ENCODE results near the gene TIMM17A. TPM values are rescaled to one million over a fixed set of nuclear protein-coding genes. Genes with fewer than 3 reads are reported as not detected.

Gene TIMM17A
- total and polyA plus RNA-seq, 2 of the 4 experiments (the other 2 are of a cell fraction) = 80.4 to 87.3 TPM

DNA sequence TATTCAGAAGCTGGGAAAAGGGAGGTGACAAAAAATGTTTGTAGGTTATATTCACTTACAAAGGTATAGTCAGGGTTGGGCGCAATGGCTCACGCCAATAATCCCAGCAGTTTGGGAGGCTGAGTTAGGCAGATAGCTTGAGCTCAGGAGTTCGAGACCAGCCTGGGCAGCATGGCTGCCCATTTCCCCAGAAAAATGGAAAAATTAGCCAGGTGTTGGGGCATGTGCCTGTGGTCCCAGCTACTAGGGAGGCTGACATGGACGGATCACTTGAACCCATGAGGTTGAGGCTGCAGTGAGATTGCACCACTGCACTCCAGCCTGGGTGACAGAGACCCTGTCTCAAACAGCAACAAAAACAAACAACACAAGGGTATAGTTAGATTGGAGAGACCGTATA is 3.0 kb downstream of the TIMM17A start:
- no peak overlapping the region for H4K8ac ChIP-seq (ENCODE audit: low read depth in 2 of 2, low read length in 2 of 2)
- ChIA-PET POLR2A (ENCODE audit: unreplicated experiment) (no interaction called here), CTCF (no interaction called here)
- ATAC-seq (ENCODE audit: low read depth) (no peak), DNase-seq (no peak)
- H3K4me1 ChIP-seq (ENCODE audit: control insufficient read depth, insufficient read depth, low read length) = peaks cover 2% of the 10 kb centered on the region; the same call in 1 of the 2 replicates
- no peaks in the 10 kb centered on the region for H3K27me3 ChIP-seq (ENCODE audit: control insufficient read depth, insufficient read depth, low read length)
- no peak overlapping the region for H4K91ac ChIP-seq (ENCODE audit: insufficient read depth, low read depth, low read length)
- no peak overlapping the region for H3K18ac ChIP-seq (ENCODE audit: low read depth, low read length)
- no peak overlapping the region for H2BK5ac ChIP-seq (ENCODE audit: low read depth, low read length, poor library complexity, severe bottlenecking)
- no peak overlapping the region for H3K4me3 ChIP-seq (ENCODE audit: insufficient read depth, low read depth, low read length)
- H2AK5ac ChIP-seq (ENCODE audit: low read depth, low read length) = no peak overlapping the region
- dilution Hi-C loops (cut with HindIII; ENCODE audit: low sequenced_read_pairs, unreplicated experiment) = no loop called here
- H2BK120ac ChIP-seq (ENCODE audit: low read depth, low read length) = no peak overlapping the region
- no peak overlapping the region for H3K14ac ChIP-seq (replicated peaks; ENCODE audit: low read depth, low read length)
- H3K4me2 ChIP-seq (ENCODE audit: low read depth, low read length) = no peak overlapping the region
- no peak overlapping the region for H3K4ac ChIP-seq (ENCODE audit: low read depth, low read length)
- no peak overlapping the region for H3K9ac ChIP-seq (ENCODE audit: low read depth, low read length)
- intact Hi-C loops (cut with micrococcal nuclease) = no loop called here
- H3K36me3 ChIP-seq (ENCODE audit: control insufficient read depth, insufficient read depth, low read length) = peaks cover 27% of the 10 kb centered on the region
- in situ Hi-C loops (cut with MboI; ENCODE audit: low sequenced_read_pairs) = loop anchor here (25.0 kb wide), 1 partner anchor 421 kb away; the partner anchor contains the start of gene NAV1
- 97% methylated on average over 3 of the region's 5 CpGs; no CpG with 5 or more reads in 1 of the 2 experiments for WGBS, 2 experiments (ENCODE audit: extremely low coverage in 2 of 2, insufficient read length in 1 of 2)
- H2AFZ ChIP-seq (replicated peaks; ENCODE audit: low read length, poor library complexity) = no peak overlapping the region
- no peak overlapping the region for H2BK15ac ChIP-seq (ENCODE audit: low read depth, low read length)
- no peak overlapping the region for H2AK9ac ChIP-seq (replicated peaks; ENCODE audit: low read depth, low read length, poor library complexity)
- no peak overlapping the region for H3K27ac ChIP-seq (ENCODE audit: insufficient read depth, low read length)
- peaks cover 3% of the 10 kb centered on the region for H3K9me1 ChIP-seq (ENCODE audit: insufficient read depth, low read length)
- no peak overlapping the region for H4K5ac ChIP-seq (ENCODE audit: low read depth, low read length)
- peaks cover 8 to 44% of the 10 kb centered on the region in 2 experiments for H3K79me1 ChIP-seq (ENCODE audit: low read depth in 1 of 2, low read length in 2 of 2)
- H4K20me1 ChIP-seq (ENCODE audit: insufficient read depth, low read length) = no peaks in the 10 kb centered on the region
- no peak overlapping the region for H3K56ac ChIP-seq (ENCODE audit: extremely low read depth, insufficient read depth, low read length)
- no peaks in the 10 kb centered on the region for H3K9me3 ChIP-seq (ENCODE audit: control insufficient read depth, insufficient read depth, low read length)
- no TSS peak for BruUV-seq (replicated peaks)
- H2BK20ac ChIP-seq (ENCODE audit: low read depth, low read length) = no peak overlapping the region
- TF ChIP-seq NFE2L2 (IDR thresholded peaks at IDR 0.05; ENCODE audit: low read depth, low read length) = no peak
- no peak for TF ChIP-seq SMC3 (IDR thresholded peaks at IDR 0.05; ENCODE audit: low read depth, low read length)
- TF ChIP-seq RAD21 (IDR thresholded peaks at IDR 0.05; ENCODE audit: low read length) = no peak
- no peak for TF ChIP-seq CHD1 (IDR thresholded peaks at IDR 0.05; ENCODE audit: low read depth, low read length)
- TF ChIP-seq MAFK (IDR thresholded peaks at IDR 0.05; ENCODE audit: low read depth, low read length) = no peak
- TF ChIP-seq FOS (IDR thresholded peaks at IDR 0.05; ENCODE audit: low read depth, low read length) = no peak
- TF ChIP-seq POLR2A (IDR thresholded peaks at IDR 0.05; ENCODE audit: low read depth, low read length) = no peak
- TF ChIP-seq BHLHE40 (IDR thresholded peaks at IDR 0.05; ENCODE audit: low read depth, low read length) = no peak
- no peak for TF ChIP-seq MXI1 (IDR thresholded peaks at IDR 0.05; ENCODE audit: borderline replicate concordance, low read depth, low read length)
- TF ChIP-seq, protein P1, sequence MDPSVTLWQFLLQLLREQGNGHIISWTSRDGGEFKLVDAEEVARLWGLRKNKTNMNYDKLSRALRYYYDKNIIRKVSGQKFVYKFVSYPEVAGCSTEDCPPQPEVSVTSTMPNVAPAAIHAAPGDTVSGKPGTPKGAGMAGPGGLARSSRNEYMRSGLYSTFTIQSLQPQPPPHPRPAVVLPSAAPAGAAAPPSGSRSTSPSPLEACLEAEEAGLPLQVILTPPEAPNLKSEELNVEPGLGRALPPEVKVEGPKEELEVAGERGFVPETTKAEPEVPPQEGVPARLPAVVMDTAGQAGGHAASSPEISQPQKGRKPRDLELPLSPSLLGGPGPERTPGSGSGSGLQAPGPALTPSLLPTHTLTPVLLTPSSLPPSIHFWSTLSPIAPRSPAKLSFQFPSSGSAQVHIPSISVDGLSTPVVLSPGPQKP (IDR thresholded peaks at IDR 0.05; ENCODE audit: borderline replicate concordance, low read depth, low read length) = no peak
- TF ChIP-seq, protein P2, sequence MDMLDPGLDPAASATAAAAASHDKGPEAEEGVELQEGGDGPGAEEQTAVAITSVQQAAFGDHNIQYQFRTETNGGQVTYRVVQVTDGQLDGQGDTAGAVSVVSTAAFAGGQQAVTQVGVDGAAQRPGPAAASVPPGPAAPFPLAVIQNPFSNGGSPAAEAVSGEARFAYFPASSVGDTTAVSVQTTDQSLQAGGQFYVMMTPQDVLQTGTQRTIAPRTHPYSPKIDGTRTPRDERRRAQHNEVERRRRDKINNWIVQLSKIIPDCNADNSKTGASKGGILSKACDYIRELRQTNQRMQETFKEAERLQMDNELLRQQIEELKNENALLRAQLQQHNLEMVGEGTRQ (IDR thresholded peaks at IDR 0.05; ENCODE audit: low read depth, low read length) = no peak
- no peak for TF ChIP-seq CEBPB (IDR thresholded peaks at IDR 0.05; ENCODE audit: low read depth, low read length)
- no peak for TF ChIP-seq RFX5 (IDR thresholded peaks at IDR 0.05; ENCODE audit: low read depth, low read length)
- no peak overlapping the region for H3K23ac ChIP-seq (ENCODE audit: low read depth, low read length)

Data from IMR-90 (cell line).